Neural progenitor cell (in vitro differentiated cells): ENCODE data around the gene SGO1. TPM values are rescaled to one million over a fixed set of nuclear protein-coding genes. Genes with fewer than 3 reads are reported as not detected.

Experiments used
- DNase-seq: peaks from one replicate; pipeline ENCODE4 v3.0.0-alpha.2; 2016; ENCODE audit warnings: low spot score
- H2AFZ ChIP-seq: fragments of 200-600 bp; sonication (generic); replicated peaks from 2 replicates; pipeline ENCODE4 v1.6.1; 2016; ENCODE audit warnings: antibody characterized with exemption
- H3F3A ChIP-seq: fragments of 200-600 bp; sonication (generic); 2 replicates; pipeline ENCODE4 v1.6.1; 2016; ENCODE audit warnings: antibody characterized with exemption, low read depth
- H3K27ac ChIP-seq: fragments of 200-600 bp; sonication (generic); 2 replicates; pipeline ENCODE4 v1.5.1; 2016; ENCODE audit warnings: mild to moderate bottlenecking
- H3K27me3 ChIP-seq: fragments of 200-600 bp; sonication (generic); 2 replicates; pipeline ENCODE4 v1.6.1; 2016; ENCODE audit warnings: mild to moderate bottlenecking, moderate library complexity
- H3K36me3 ChIP-seq: fragments of 200-600 bp; sonication (generic); 2 replicates; pipeline ENCODE4 v1.5.1; 2016
- H3K4me1 ChIP-seq: fragments of 200-600 bp; sonication (generic); 2 replicates; pipeline ENCODE4 v1.6.1; 2016; ENCODE audit warnings: mixed run types
- H3K4me2 ChIP-seq: fragments of 200-600 bp; sonication (generic); 2 replicates; pipeline ENCODE4 v1.6.1; 2016
- H3K4me3 ChIP-seq: fragments of 200-600 bp; sonication (generic); 2 replicates; pipeline ENCODE4 v1.5.1; 2016
- H3K79me2 ChIP-seq: fragments of 200-600 bp; sonication (generic); 2 replicates; pipeline ENCODE4 v1.6.1; 2016; ENCODE audit warnings: low read depth
- H3K9ac ChIP-seq: fragments of 200-600 bp; sonication (generic); 2 replicates; pipeline ENCODE4 v1.6.1; 2016
- H3K9me3 ChIP-seq: fragments of 200-600 bp; sonication (generic); 2 replicates; pipeline ENCODE4 v1.5.1; 2016; ENCODE audit warnings: low read depth
- H4K20me1 ChIP-seq: fragments of 200-600 bp; sonication (generic); 2 replicates; pipeline ENCODE4 v1.6.1; 2016; ENCODE audit warnings: low read depth
- H3K27ac Mint-ChIP-seq: 3 replicates; pipeline ENCODE4 v1.8.0; 2021; ENCODE audit warnings: mixed read lengths
- H3K27me3 Mint-ChIP-seq: 2 replicates; pipeline ENCODE4 v1.8.0; 2022; ENCODE audit warnings: low read depth, mild to moderate bottlenecking, inconsistent platforms, moderate library complexity, mixed read lengths; ENCODE audit not compliant: insufficient read depth
- H3K36me3 Mint-ChIP-seq: 3 replicates; pipeline ENCODE4 v1.8.0; 2021; ENCODE audit warnings: mixed read lengths
- H3K4me1 Mint-ChIP-seq: 3 replicates; pipeline ENCODE4 v1.8.0; 2021; ENCODE audit warnings: mixed read lengths
- H3K4me3 Mint-ChIP-seq: 3 replicates; pipeline ENCODE4 v1.8.0; 2021; ENCODE audit warnings: mild to moderate bottlenecking, moderate library complexity, mixed read lengths
- H3K9me3 Mint-ChIP-seq: 3 replicates; pipeline ENCODE4 v1.8.0; 2020; ENCODE audit warnings: mixed read lengths
- CTCF ChIP-seq: fragments of 200-600 bp; sonication (generic); IDR thresholded peaks from 2 replicates; pipeline ENCODE4 v1.5.1; 2017; ENCODE audit warnings: antibody characterized with exemption, mild to moderate bottlenecking
- EZH2 ChIP-seq: fragments of 200-600 bp; sonication (generic); IDR thresholded peaks from 2 replicates; pipeline ENCODE4 v1.6.1; 2017; ENCODE audit warnings: antibody characterized with exemption, mild to moderate bottlenecking, moderate library complexity
- EZH2phosphoT487 ChIP-seq: fragments of 200-600 bp; sonication (generic); IDR thresholded peaks from 2 replicates; pipeline ENCODE4 v1.6.1; 2017; ENCODE audit warnings: antibody characterized with exemption
- total RNA-seq: library from RNA; depleted of rRNA; stranded (reverse); fragments of >200 nt; gene quantifications from 2 replicates; pipeline ENCODE4 v1.2.3, GENCODE V29; 2015; ENCODE audit warnings: low replicate concordance

The SGO1 gene
- total RNA-seq, 1 donor from 2014 or later = 59.2 TPM

GRCh38 chr3:20140881-20141280 is 45.1 kb downstream of the SGO1 start:
- no peak overlapping the region for H3K4me3 ChIP-seq
- peaks cover 53% of the 10 kb centered on the region for H3F3A ChIP-seq
- Mint-ChIP-seq H3K4me1 (peaks cover 36% of the 10 kb centered on the region), H3K27me3 (no peaks in the 10 kb centered on the region), H3K4me3 (no peak overlapping the region), H3K9me3 (no peaks in the 10 kb centered on the region), H3K36me3 (peaks cover 4% of the 10 kb centered on the region), H3K27ac (peak overlapping the region; percentile 47)
- no peak overlapping the region for H3K9ac ChIP-seq
- peak overlapping the region; percentile 84 for H3K27ac ChIP-seq
- peaks cover 3% of the 10 kb centered on the region for H3K36me3 ChIP-seq
- H3K9me3 ChIP-seq = no peaks in the 10 kb centered on the region
- peak overlapping the region; percentile 54 for H3K4me2 ChIP-seq
- H3K27me3 ChIP-seq = no peaks in the 10 kb centered on the region
- H4K20me1 ChIP-seq = peaks cover 8% of the 10 kb centered on the region
- TF ChIP-seq EZH2phosphoT487 (no peak), CTCF (no peak), EZH2 (no peak)
- H3K4me1 ChIP-seq = peaks cover 32% of the 10 kb centered on the region
- no peaks in the 10 kb centered on the region for H3K79me2 ChIP-seq
- no peak for DNase-seq
- H2AFZ ChIP-seq = no peak overlapping the region

GRCh38 chr3:20137647-20138046 is 48.4 kb downstream of the SGO1 start:
- no peaks in the 10 kb centered on the region for H3K27me3 ChIP-seq
- no peaks in the 10 kb centered on the region for H3K36me3 Mint-ChIP-seq

GRCh38 chr3:20136231-20136630 is 49.8 kb downstream of the SGO1 start:
- H3K4me3 Mint-ChIP-seq = no peak overlapping the region
- no peaks in the 10 kb centered on the region for H3K9me3 Mint-ChIP-seq
- Histone ChIP-seq H3K9me3 (no peaks in the 10 kb centered on the region), H3K9ac (no peak overlapping the region), H3K79me2 (no peaks in the 10 kb centered on the region), H3K27me3 (no peaks in the 10 kb centered on the region), H2AFZ (no peak overlapping the region), H3K4me1 (peaks cover 14% of the 10 kb centered on the region), H4K20me1 (no peaks in the 10 kb centered on the region), H3K4me2 (no peak overlapping the region), H3F3A (peaks cover 26% of the 10 kb centered on the region), H3K27ac (no peak overlapping the region), H3K4me3 (no peak overlapping the region), H3K36me3 (no peaks in the 10 kb centered on the region)
- peaks cover 17% of the 10 kb centered on the region for H3K4me1 Mint-ChIP-seq
- TF ChIP-seq EZH2 (no peak), CTCF (no peak), EZH2phosphoT487 (no peak)
- no peak for DNase-seq
- no peak overlapping the region for H3K27ac Mint-ChIP-seq
- no peaks in the 10 kb centered on the region for H3K36me3 Mint-ChIP-seq
- peaks cover 3% of the 10 kb centered on the region for H3K27me3 Mint-ChIP-seq

More at GRCh38 chr3:20137647-20138046, 48.4 kb downstream of the SGO1 start:
- Mint-ChIP-seq H3K9me3 (no peaks in the 10 kb centered on the region), H3K4me1 (peaks cover 31% of the 10 kb centered on the region), H3K4me3 (no peak overlapping the region), H3K27me3 (peaks cover 3% of the 10 kb centered on the region), H3K27ac (no peak overlapping the region)
- Histone ChIP-seq H3K27ac (peak overlapping the region; percentile 26), H3K4me1 (peaks cover 24% of the 10 kb centered on the region), H3K4me3 (no peak overlapping the region), H2AFZ (no peak overlapping the region), H3K9me3 (no peaks in the 10 kb centered on the region), H4K20me1 (peaks cover 8% of the 10 kb centered on the region), H3F3A (peaks cover 40% of the 10 kb centered on the region), H3K9ac (no peak overlapping the region), H3K79me2 (no peaks in the 10 kb centered on the region), H3K36me3 (no peaks in the 10 kb centered on the region), H3K4me2 (no peak overlapping the region)
- no peak for TF ChIP-seq EZH2phosphoT487
- no peak for TF ChIP-seq CTCF
- TF ChIP-seq EZH2 = no peak
- peak; percentile 9 for DNase-seq
